ENCODE data around the gene LMF2. TPM values are rescaled to one million over a fixed set of nuclear protein-coding genes. Genes with fewer than 3 reads are reported as not detected.

Gene LMF2
- total RNA-seq, 2 donors from 2014 or later: 39.0 to 53.3 TPM

GRCh38 chr22:50473855-50474671, 33.4 kb downstream of the LMF2 start:
- no peak for DNase-seq (ENCODE audit: low spot score)
- intact Hi-C loops (cut with DNase I): loop anchor here in 1 of 2 donors (10.0 kb wide), 1 partner anchor 229 kb away; the partner anchor contains the start of gene TUBGCP6

- intact Hi-C loops (cut with DNase I): loop anchor here in 1 of 2 donors (10.0 kb wide), 1 partner anchor 228 kb away; the partner anchor contains the start of gene TUBGCP6
- no peak for DNase-seq (ENCODE audit: low spot score)
Observed at GRCh38 chr22:50473088-50473487, 34.4 kb downstream of the LMF2 start.

- intact Hi-C loops (cut with DNase I): loop anchor here in 1 of 2 donors (10.0 kb wide), 1 partner anchor 227 kb away; the partner anchor contains the start of gene TUBGCP6
- no peak for DNase-seq (ENCODE audit: low spot score)
Observed at GRCh38 chr22:50471962-50472361, 35.5 kb downstream of the LMF2 start.

GRCh38 chr22:50471197-50471847, 36.2 kb downstream of the LMF2 start:
- intact Hi-C loops (cut with DNase I): loop anchor here in 1 of 2 donors (10.0 kb wide), 1 partner anchor 227 kb away; the partner anchor contains the start of gene TUBGCP6
- no peak for DNase-seq (ENCODE audit: low spot score)

GRCh38 chr22:50470491-50470890, 37.0 kb downstream of the LMF2 start:
- intact Hi-C loops (cut with DNase I): loop anchor here in 1 of 2 donors (10.0 kb wide), 1 partner anchor 226 kb away; the partner anchor contains the start of gene TUBGCP6
- no peak for DNase-seq (ENCODE audit: low spot score)

GRCh38 chr22:50469377-50470305, 37.9 kb downstream of the LMF2 start:
- DNase-seq (ENCODE audit: low spot score): no peak
- intact Hi-C loops (cut with DNase I): loop anchor here in 1 of 2 donors (10.0 kb wide), 1 partner anchor 225 kb away; the partner anchor contains the start of gene TUBGCP6

GRCh38 chr22:50468626-50469025, 38.9 kb downstream of the LMF2 start:
- no peak for DNase-seq (ENCODE audit: low spot score)
- intact Hi-C loops (cut with DNase I): no loop called here

GRCh38 chr22:50467773-50468440, 39.6 kb downstream of the LMF2 start:
- DNase-seq (ENCODE audit: low spot score): no peak
- intact Hi-C loops (cut with DNase I): no loop called here

GRCh38 chr22:50467341-50467740, 40.2 kb downstream of the LMF2 start:
- intact Hi-C loops (cut with DNase I): no loop called here
- no peak for DNase-seq (ENCODE audit: low spot score)

- DNase-seq (ENCODE audit: low spot score): no peak
- intact Hi-C loops (cut with DNase I): loop anchor here in 1 of 2 donors (2.0 kb wide), 1 partner anchor 40 kb away; no protein-coding TSS in a partner anchor
Observed at GRCh38 chr22:50465066-50465930, 42.2 kb downstream of the LMF2 start.

GRCh38 chr22:50464451-50464850, 43.1 kb downstream of the LMF2 start:
- intact Hi-C loops (cut with DNase I): loop anchor here in 1 of 2 donors (2.0 kb wide), 1 partner anchor 40 kb away; no protein-coding TSS in a partner anchor
- no peak for DNase-seq (ENCODE audit: low spot score)

GRCh38 chr22:50463188-50463900, 44.2 kb downstream of the LMF2 start:
- DNase-seq (ENCODE audit: low spot score): no peak
- intact Hi-C loops (cut with DNase I): no loop called here

GRCh38 chr22:50461979-50462540, 45.4 kb downstream of the LMF2 start:
- DNase-seq (ENCODE audit: low spot score): no peak
- intact Hi-C loops (cut with DNase I): no loop called here

GRCh38 chr22:50461536-50461935, 46.0 kb downstream of the LMF2 start:
- no peak for DNase-seq (ENCODE audit: low spot score)
- intact Hi-C loops (cut with DNase I): no loop called here

GRCh38 chr22:50460938-50461337, 46.6 kb downstream of the LMF2 start:
- intact Hi-C loops (cut with DNase I): no loop called here

GRCh38 chr22:50459496-50460140, 47.9 kb downstream of the LMF2 start:
- intact Hi-C loops (cut with DNase I): no loop called here
- DNase-seq (ENCODE audit: low spot score): no peak

More at GRCh38 chr22:50460938-50461337, 46.6 kb downstream of the LMF2 start:
- no peak for DNase-seq (ENCODE audit: low spot score)
